ENCODE measurements around the gene NPC1.

DNA sequence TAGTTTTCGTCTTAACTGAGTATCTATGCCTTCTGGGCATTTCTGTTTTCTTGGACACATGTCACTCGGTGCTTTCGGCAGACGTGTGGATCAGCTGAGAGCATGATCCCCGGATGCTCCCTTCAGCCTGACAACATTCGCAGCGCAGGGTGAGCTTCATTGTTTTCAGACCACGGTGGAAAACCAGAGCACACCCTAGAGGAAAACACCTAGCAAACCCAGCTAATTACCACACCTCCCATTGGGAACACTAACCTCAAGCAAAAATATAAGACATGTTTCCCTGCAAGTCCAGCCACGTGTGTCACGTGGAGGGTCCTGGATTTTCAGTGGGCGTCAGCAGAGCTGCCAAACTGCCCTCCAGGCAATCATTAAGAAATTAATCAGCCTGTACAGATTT, 45.4 kb upstream of the NPC1 start:
- no peak for TF ChIP-seq ELF4 (CRISPR knock-in tag; IDR thresholded peaks at IDR 0.05; ENCODE audit: low read depth)
- TF ChIP-seq, protein P1, sequence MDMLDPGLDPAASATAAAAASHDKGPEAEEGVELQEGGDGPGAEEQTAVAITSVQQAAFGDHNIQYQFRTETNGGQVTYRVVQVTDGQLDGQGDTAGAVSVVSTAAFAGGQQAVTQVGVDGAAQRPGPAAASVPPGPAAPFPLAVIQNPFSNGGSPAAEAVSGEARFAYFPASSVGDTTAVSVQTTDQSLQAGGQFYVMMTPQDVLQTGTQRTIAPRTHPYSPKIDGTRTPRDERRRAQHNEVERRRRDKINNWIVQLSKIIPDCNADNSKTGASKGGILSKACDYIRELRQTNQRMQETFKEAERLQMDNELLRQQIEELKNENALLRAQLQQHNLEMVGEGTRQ (CRISPR knock-in tag; IDR thresholded peaks at IDR 0.05) = no peak
- no peak for TF ChIP-seq SP1 (CRISPR knock-in tag; conservative IDR thresholded peaks at IDR 0.05)
- TF ChIP-seq, protein P2, sequence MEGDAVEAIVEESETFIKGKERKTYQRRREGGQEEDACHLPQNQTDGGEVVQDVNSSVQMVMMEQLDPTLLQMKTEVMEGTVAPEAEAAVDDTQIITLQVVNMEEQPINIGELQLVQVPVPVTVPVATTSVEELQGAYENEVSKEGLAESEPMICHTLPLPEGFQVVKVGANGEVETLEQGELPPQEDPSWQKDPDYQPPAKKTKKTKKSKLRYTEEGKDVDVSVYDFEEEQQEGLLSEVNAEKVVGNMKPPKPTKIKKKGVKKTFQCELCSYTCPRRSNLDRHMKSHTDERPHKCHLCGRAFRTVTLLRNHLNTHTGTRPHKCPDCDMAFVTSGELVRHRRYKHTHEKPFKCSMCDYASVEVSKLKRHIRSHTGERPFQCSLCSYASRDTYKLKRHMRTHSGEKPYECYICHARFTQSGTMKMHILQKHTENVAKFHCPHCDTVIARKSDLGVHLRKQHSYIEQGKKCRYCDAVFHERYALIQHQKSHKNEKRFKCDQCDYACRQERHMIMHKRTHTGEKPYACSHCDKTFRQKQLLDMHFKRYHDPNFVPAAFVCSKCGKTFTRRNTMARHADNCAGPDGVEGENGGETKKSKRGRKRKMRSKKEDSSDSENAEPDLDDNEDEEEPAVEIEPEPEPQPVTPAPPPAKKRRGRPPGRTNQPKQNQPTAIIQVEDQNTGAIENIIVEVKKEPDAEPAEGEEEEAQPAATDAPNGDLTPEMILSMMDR (IDR thresholded peaks at IDR 0.05) = no peak
- TF ChIP-seq, protein P3, sequence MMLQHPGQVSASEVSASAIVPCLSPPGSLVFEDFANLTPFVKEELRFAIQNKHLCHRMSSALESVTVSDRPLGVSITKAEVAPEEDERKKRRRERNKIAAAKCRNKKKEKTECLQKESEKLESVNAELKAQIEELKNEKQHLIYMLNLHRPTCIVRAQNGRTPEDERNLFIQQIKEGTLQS (CRISPR knock-in tag; conservative IDR thresholded peaks at IDR 0.05) = no peak
- no peak for TF ChIP-seq ESRRA (CRISPR knock-in tag; IDR thresholded peaks at IDR 0.05; ENCODE audit: borderline replicate concordance)
- TF ChIP-seq, protein P4, sequence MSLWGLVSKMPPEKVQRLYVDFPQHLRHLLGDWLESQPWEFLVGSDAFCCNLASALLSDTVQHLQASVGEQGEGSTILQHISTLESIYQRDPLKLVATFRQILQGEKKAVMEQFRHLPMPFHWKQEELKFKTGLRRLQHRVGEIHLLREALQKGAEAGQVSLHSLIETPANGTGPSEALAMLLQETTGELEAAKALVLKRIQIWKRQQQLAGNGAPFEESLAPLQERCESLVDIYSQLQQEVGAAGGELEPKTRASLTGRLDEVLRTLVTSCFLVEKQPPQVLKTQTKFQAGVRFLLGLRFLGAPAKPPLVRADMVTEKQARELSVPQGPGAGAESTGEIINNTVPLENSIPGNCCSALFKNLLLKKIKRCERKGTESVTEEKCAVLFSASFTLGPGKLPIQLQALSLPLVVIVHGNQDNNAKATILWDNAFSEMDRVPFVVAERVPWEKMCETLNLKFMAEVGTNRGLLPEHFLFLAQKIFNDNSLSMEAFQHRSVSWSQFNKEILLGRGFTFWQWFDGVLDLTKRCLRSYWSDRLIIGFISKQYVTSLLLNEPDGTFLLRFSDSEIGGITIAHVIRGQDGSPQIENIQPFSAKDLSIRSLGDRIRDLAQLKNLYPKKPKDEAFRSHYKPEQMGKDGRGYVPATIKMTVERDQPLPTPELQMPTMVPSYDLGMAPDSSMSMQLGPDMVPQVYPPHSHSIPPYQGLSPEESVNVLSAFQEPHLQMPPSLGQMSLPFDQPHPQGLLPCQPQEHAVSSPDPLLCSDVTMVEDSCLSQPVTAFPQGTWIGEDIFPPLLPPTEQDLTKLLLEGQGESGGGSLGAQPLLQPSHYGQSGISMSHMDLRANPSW (CRISPR knock-in tag; conservative IDR thresholded peaks at IDR 0.05; ENCODE audit: low read depth) = no peak
